NCI-H82 (cell line): Measurements from ENCODE around the gene KDM4C.
"Not testable (repeated sequence)": the region's sequence is repeated elsewhere in the genome, so short reads cannot be mapped to it uniquely, and the experiment has no call there.

Experiments
- DNase-seq: peaks from one replicate; lab custom pipeline; 2025; lab: John Stamatoyannopoulos, UW

KDM4C gene

GRCh38 chr9:6757456-6758247 is at the start of gene KDM4C:
KDM4C (plus strand) TSS chr9:6757973; CDS start chr9:6792989, 35,016 bp downstream.
- peak; percentile 96 for DNase-seq

GRCh38 chr9:6708732-6709131 is 49.0 kb upstream of the KDM4C start:
- DNase-seq, result no peak

- DNase-seq, result no peak
These were observed 46.4 kb upstream of the KDM4C start for GRCh38 chr9:6711403-6711802.

GRCh38 chr9:6712041-6712440 is 45.7 kb upstream of the KDM4C start:
- DNase-seq, result no peak

GRCh38 chr9:6714176-6714575 is 43.6 kb upstream of the KDM4C start:
- DNase-seq, result no peak

DNA sequence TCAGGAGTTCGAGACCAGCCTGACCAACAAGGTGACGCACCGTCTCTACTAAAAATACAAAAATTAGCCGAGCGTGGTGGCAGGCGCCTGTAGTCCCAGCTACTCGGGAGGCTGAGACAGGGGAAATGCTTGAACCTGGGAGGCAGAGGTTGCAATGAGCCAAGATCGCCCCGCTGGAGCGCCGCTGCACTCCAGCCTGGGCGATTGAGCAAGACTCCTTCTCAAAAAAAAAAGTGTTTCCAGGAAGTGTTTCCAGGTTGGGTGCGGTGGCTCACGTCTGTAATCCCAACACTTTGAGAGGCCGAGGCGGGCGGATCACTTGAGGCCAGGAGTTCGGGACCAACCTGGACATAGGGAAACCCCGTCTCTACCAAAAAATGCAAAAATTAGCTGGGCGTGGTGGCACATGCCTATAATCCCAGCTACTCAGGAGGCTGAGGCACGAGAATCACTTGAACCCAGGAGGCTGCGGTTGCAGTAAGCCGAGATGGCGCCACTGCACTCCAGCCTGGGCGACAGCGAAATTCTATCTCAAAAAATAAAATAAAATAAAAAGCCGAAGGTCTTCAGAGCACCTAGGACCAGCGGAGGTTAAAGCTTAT is 42.5 kb upstream of the KDM4C start:
- not testable (repeated sequence) for DNase-seq

DNA sequence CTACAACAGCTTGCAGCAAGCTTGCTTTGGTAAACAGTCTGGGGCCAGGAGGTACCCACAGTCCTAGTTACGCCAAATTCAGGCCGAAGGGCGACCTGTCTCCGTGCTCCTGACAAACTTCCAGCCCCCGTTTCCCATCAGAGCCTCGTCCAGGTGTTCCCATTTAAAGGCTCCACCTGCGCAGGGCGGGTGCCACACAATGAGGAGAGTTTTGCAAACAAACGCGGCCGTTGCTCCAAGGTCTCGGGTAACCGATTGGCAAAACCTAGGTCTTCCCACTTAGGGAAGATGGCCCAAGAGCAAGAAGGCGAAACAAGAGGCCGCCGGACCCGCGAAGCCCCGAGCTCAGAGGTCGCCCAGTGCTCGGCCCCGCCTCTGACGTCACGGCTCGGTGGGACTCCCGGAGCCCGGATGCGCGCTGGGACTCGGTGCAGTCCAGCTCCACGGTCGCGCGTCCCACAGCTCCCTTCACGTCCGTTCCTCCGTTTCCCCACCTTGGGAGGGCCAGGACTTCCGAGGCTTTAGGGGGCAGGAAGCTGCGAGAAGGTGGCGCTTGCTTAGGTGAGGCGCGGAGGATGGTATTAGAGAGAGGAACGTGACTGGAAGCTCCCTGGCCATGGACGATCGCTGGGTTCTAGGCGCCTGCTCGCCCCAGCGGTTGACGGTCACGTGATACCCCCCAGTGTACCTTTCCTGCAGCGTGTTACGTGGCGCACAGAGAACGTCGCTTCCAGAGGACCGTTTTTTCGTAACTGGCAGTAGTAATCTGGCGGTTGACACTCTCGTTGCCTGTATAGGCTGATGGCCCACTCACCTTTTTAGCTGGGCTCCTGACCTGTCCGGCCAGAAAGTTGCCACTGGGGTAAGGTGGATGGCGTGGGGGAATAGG is 41.8 kb upstream of the KDM4C start:
- DNase-seq, result no peak

- no peak for DNase-seq
These were observed 41.0 kb upstream of the KDM4C start for GRCh38 chr9:6716766-6717165.

GRCh38 chr9:6723881-6724420 is 33.8 kb upstream of the KDM4C start:
- no peak for DNase-seq

DNA sequence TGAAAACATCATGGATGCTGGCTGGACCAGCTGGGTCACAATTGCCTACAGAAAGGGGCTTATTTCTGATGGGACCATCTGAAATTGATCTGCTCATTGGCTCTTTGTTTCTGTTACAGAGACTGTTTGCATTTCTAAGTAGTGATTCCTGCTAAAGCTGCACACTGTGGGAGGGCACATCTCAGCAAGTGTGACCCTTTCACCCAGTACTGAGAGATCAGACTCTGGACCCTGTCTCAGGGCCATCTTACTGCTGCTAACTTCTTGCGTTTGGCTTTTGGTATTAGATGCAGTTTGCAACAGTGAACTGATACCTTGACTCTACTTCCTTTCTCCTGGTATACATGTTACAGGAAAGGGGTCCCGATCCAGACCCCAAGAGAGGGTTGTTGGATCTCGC is 24.5 kb upstream of the KDM4C start:
- DNase-seq, result no peak

GRCh38 chr9:6733831-6734230 is 23.9 kb upstream of the KDM4C start:
- no peak for DNase-seq

GRCh38 chr9:6735422-6735821 is 22.4 kb upstream of the KDM4C start:
- DNase-seq, result no peak

DNA sequence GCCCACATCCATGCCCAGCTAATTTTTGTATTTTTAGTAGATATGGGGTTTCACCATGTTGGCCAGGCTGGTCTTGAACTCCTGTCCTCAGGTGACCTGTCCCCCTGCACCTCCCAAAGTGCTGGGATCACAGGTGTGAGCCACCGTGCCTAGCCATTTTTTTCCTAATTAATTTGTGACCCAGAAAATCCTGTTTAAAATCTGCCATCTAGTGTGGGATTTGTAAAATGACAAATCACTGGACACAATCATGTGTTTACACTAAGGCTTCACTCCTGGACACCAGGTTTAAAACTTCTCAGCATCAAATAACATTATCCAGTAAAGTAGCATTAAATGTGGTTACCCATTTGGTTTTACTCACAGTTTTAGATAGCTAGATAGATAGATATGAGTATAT is 18.6 kb upstream of the KDM4C start:
- DNase-seq, result peak; percentile 61

- not testable (repeated sequence) for DNase-seq
These were observed 8.9 kb upstream of the KDM4C start for GRCh38 chr9:6748861-6749260.

DNA sequence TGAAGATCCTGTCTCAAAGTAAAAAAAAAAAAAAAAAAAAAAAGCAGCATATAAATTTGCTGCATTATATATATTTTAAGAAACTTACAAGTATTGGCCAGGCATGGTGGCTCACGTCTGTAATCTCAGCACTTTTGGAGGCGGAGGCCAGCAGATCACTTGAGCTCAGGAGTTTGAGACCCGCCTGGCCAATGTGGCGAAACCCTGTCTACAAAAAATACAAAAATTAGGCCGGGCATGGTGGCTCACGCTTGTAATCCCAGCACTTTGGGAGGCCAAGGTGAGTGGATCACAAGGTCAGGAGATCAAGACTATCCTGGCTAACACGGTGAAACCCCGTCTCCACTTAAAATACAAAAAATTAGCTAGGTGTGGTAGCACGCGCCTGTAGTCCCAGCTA is 2.9 kb upstream of the KDM4C start:
- not testable (repeated sequence) for DNase-seq

GRCh38 chr9:6757132-6757455 is 679 bp upstream of the KDM4C start:
- DNase-seq, result no peak

DNA sequence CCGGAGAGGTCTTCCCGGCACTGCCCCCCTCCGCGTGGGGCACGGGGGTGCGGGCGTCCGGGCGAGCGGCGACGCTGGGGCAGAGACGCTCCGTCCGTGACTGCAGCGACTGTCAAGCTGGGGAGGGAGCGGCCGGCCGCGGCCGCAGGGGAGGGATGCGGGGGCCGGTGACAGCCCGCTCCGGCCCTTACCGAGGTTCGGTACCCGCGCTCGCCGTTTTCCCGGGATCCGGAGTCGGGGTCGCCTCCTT is 400 bp downstream of the KDM4C start:
- DNase-seq, result no peak

DNA sequence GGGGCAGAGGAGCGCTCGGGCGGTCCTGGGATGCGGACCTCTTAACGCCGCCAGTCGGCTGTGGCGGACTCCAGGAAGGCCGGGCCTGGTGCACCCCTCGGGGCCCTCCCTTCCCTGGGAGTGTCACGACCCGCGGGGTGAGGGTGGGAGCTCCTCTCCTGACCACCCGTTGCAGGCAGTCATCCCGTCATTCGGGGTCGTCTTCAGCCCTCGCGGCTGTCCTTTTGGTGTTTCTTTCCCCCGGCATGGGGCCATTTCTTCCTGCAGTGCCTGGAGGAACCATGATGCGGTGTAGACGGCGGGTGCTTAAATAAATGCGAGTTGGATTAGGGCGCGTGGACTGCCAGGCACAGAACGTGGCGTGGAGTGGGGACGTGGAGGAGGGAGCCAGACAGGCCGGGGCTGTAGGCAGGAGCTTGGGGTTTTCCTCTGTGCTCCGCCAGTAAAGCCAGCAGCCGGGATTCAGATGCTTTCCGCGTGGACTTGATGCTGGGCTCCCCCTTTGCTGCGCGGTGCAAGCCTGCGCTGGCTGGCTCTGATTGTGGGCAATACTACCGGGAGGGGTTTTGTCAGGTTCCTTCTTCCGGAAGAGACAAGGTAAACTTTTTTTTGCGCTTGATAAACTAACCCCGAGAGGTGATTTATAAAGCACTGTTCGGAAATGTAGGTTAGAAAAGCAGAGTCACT is 868 bp downstream of the KDM4C start:
- peak; percentile 75 for DNase-seq

- peak; percentile 30 for DNase-seq
These were observed 1.6 kb downstream of the KDM4C start for GRCh38 chr9:6759185-6759977.

- no peak for DNase-seq
These were observed 3.5 kb downstream of the KDM4C start for GRCh38 chr9:6761306-6761705.

DNA sequence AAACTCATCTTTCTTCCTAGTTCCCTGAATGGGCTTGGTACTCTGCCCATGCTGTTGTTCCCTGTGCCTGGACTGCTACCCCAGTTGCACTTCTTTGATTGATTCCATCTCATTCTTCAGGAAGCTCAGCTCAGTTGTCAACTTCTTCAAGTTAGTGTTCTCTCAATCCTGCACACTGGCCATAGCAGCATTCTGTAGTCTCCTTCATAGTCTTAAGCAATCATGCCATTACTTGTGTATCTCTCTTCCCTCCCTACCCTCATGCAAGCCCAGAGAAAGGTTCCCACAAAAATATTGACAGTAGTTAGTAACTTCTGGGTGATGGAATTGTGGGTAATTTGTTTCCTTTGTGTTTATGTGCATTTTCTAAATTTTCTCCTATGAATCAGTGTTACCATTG is 5.5 kb downstream of the KDM4C start:
- no peak for DNase-seq

- no peak for DNase-seq
These were observed 6.2 kb downstream of the KDM4C start for GRCh38 chr9:6764011-6764410.
